Lung (tissue), 12 donors: ENCODE measurements around the gene ADAMTS1. TPM values are rescaled to one million over a fixed set of nuclear protein-coding genes. Genes with fewer than 3 reads are reported as not detected.

Experiments
- ATAC-seq: fragments of 200-7000 bp; cut with Tn5 transposase; one replicate; pipeline ENCODE4 v1.9.1; 2020; ENCODE audit warnings: moderate number of reproducible peaks; ENCODE audit not compliant: insufficient read depth, low FRiP score
- DNase-seq, 3 donors: peaks; one replicate each; pipeline ENCODE4 v3.0.0-alpha.2; 2013 to 2017
- H3K27ac ChIP-seq, 2 donors: one replicate each; pipeline ENCODE4 v1.5.1; 2013; ENCODE audit warnings: mild to moderate bottlenecking in 2 of 2, moderate library complexity in 2 of 2, control low read depth in 1 of 2, inconsistent platforms in 1 of 2, low read depth in 1 of 2, low read length in 1 of 2
- H3K27me3 ChIP-seq, 3 donors: one replicate each; pipeline ENCODE4 v1.5.1; 2013; ENCODE audit warnings: low read length in 2 of 3; ENCODE audit not compliant: control insufficient read depth in 3 of 3, insufficient read depth in 3 of 3
- H3K36me3 ChIP-seq, 4 donors: one replicate each; pipeline ENCODE4 v1.5.1; 2013; ENCODE audit warnings: low read length in 4 of 4, mild to moderate bottlenecking in 1 of 4, moderate library complexity in 1 of 4; ENCODE audit not compliant: control insufficient read depth in 4 of 4, insufficient read depth in 4 of 4
- H3K4me1 ChIP-seq, 5 donors: one replicate each; pipeline ENCODE4 v1.5.1; 2013; ENCODE audit warnings: low read length in 5 of 5, mild to moderate bottlenecking in 2 of 5, moderate library complexity in 1 of 5; ENCODE audit not compliant: control insufficient read depth in 5 of 5, insufficient read depth in 5 of 5
- H3K4me3 ChIP-seq: one replicate; pipeline ENCODE4 v1.5.1; 2013; ENCODE audit warnings: mild to moderate bottlenecking, control low read depth, moderate library complexity
- H3K9ac ChIP-seq, 2 donors: one replicate each; pipeline ENCODE4 v1.5.1; 2013; ENCODE audit warnings: low read length in 2 of 2, control low read depth in 1 of 2; ENCODE audit not compliant: insufficient read depth in 1 of 2
- H3K9me3 ChIP-seq, 4 donors: one replicate each; pipeline ENCODE4 v1.5.1; 2013; ENCODE audit warnings: low read length in 3 of 4, mild to moderate bottlenecking in 1 of 4, moderate library complexity in 1 of 4; ENCODE audit not compliant: control insufficient read depth in 4 of 4, insufficient read depth in 3 of 4
- CTCF ChIP-seq: IDR thresholded peaks from 2 replicates; pipeline ENCODE4 v1.5.1; 2012; ENCODE audit warnings: mild to moderate bottlenecking; ENCODE audit errors: control extremely low read depth, extremely low read depth
- WGBS, 2 donors: extraction: QIAGEN DNeasy Blood & Tissue Kit; methylation state at CpG; one replicate each; pipeline ENCODE4 v1.1.7; 2013; 5-methylcytosine and 5-hydroxymethylcytosine counted together
- polyA plus RNA-seq, 2 donors: library from polyadenylated mRNA; stranded (reverse); fragments of 200-250 nt; gene quantifications; one replicate each; pipeline ENCODE4 v1.2.1, GENCODE V29; 2013
- total RNA-seq, 2 donors: library from RNA; depleted of rRNA in 1 of 2; stranded (reverse); fragments of >200 nt in 1 of 2; gene quantifications; one replicate each; pipeline ENCODE4 v1.2.1, GENCODE V29; 2014 to 2021
- donor health status: control.
- donor health status: control.
- donor health status: Bipolar disorder and iron deficiency.
- donor health status: healthy.
- donor health status: DM: yes; HTN: yes; CAD: no.

ADAMTS1 gene
- total and polyA plus RNA-seq, 4 donors, result 15.3 to 165 (median 84.4) TPM

- peaks cover 0 to 2% (median 0%) of the 10 kb centered on the region in 4 donors for H3K9me3 ChIP-seq
- no peak for TF ChIP-seq CTCF
- H3K27ac ChIP-seq, result no peak overlapping the region
- no peak for DNase-seq
- H3K36me3 ChIP-seq, result no peaks in the 10 kb centered on the region
- H3K4me1 ChIP-seq, result peaks cover 0 to 8% (median 0%) of the 10 kb centered on the region in 5 donors
- no peak for ATAC-seq
- H3K27me3 ChIP-seq, result no peaks in the 10 kb centered on the region
- no peak overlapping the region for H3K9ac ChIP-seq
- H3K4me3 ChIP-seq, result no peak overlapping the region
Measured at GRCh38 chr21:26888256-26888655, 43.0 kb upstream of the ADAMTS1 start.

- no peaks in the 10 kb centered on the region for H3K27me3 ChIP-seq
- no peaks in the 10 kb centered on the region for H3K36me3 ChIP-seq
- peaks cover 0 to 8% (median 0%) of the 10 kb centered on the region in 5 donors for H3K4me1 ChIP-seq
- 36 to 65% methylated on average over 3 of the region's 3 CpGs for WGBS, 2 donors
- DNase-seq (peak in 2 of 3 donors; percentile 20 to 58), ATAC-seq (no peak)
- H3K9ac ChIP-seq, result no peak overlapping the region
- no peak overlapping the region for H3K27ac ChIP-seq
- no peak overlapping the region for H3K4me3 ChIP-seq
- peaks cover 0 to 2% (median 0%) of the 10 kb centered on the region in 4 donors for H3K9me3 ChIP-seq
- no peak for TF ChIP-seq CTCF
Measured at GRCh38 chr21:26887251-26887650, 42.0 kb upstream of the ADAMTS1 start.

GRCh38 chr21:26884436-26884835 lies 39.2 kb upstream of the ADAMTS1 start:
- H3K9ac ChIP-seq, result no peak overlapping the region
- H3K4me3 ChIP-seq, result no peak overlapping the region
- TF ChIP-seq CTCF, result no peak
- H3K9me3 ChIP-seq, result peaks cover 0 to 2% (median 0%) of the 10 kb centered on the region in 4 donors
- H3K27me3 ChIP-seq, result no peaks in the 10 kb centered on the region
- peaks cover 0 to 8% (median 0%) of the 10 kb centered on the region in 5 donors for H3K4me1 ChIP-seq
- no peaks in the 10 kb centered on the region for H3K36me3 ChIP-seq
- WGBS, 2 donors, result 89 to 94% methylated on average over 2 of the region's 2 CpGs
- ATAC-seq (no peak), DNase-seq (no peak)
- no peak overlapping the region for H3K27ac ChIP-seq

GRCh38 chr21:26883768-26884167 lies 38.6 kb upstream of the ADAMTS1 start:
- Histone ChIP-seq H3K4me1 (peaks cover 0 to 8% (median 0%) of the 10 kb centered on the region in 5 donors), H3K9ac (no peak overlapping the region), H3K27ac (no peak overlapping the region), H3K4me3 (no peak overlapping the region), H3K36me3 (no peaks in the 10 kb centered on the region), H3K9me3 (peaks cover 0 to 2% (median 0%) of the 10 kb centered on the region in 4 donors), H3K27me3 (no peaks in the 10 kb centered on the region)
- no peak for ATAC-seq
- 60 to 69% methylated on average over 2 of the region's 2 CpGs for WGBS, 2 donors
- DNase-seq, result no peak
- no peak for TF ChIP-seq CTCF
